Ectodermal cell (in vitro differentiated cells): ENCODE data around the gene PSMD4.

Source experiments
- H3K27ac ChIP-seq: 2 replicates; pipeline ENCODE4 v1.7.0; 2013; ENCODE audit warnings: mild to moderate bottlenecking, low read depth, low read length; ENCODE audit not compliant: insufficient read depth, poor library complexity, severe bottlenecking
- H3K27me3 ChIP-seq: 2 replicates; pipeline ENCODE4 v1.7.0; 2013; ENCODE audit warnings: mild to moderate bottlenecking, low read length; ENCODE audit not compliant: insufficient read depth, control insufficient read depth, poor library complexity, severe bottlenecking
- H3K36me3 ChIP-seq: one replicate; pipeline ENCODE4 v1.7.0; 2013; ENCODE audit warnings: low read length; ENCODE audit not compliant: control insufficient read depth, insufficient read depth
- H3K4me1 ChIP-seq: one replicate; pipeline ENCODE4 v1.7.0; 2013; ENCODE audit warnings: low read length; ENCODE audit not compliant: control insufficient read depth, insufficient read depth
- H3K4me3 ChIP-seq: 2 replicates; pipeline ENCODE4 v1.7.0; 2013; ENCODE audit warnings: low read depth, low read length, control low read depth; ENCODE audit not compliant: insufficient read depth
- H3K9me3 ChIP-seq: 2 replicates; pipeline ENCODE4 v1.7.0; 2013; ENCODE audit warnings: mild to moderate bottlenecking, low read length, moderate library complexity; ENCODE audit not compliant: control insufficient read depth
- WGBS, 2 experiments: methylation state at CpG; one replicate each; pipeline ENCODE4 v1.1.7; 2013; ENCODE audit warnings: missing lambda C conversion rate in 2 of 2; 5-methylcytosine and 5-hydroxymethylcytosine counted together

PSMD4 gene

DNA sequence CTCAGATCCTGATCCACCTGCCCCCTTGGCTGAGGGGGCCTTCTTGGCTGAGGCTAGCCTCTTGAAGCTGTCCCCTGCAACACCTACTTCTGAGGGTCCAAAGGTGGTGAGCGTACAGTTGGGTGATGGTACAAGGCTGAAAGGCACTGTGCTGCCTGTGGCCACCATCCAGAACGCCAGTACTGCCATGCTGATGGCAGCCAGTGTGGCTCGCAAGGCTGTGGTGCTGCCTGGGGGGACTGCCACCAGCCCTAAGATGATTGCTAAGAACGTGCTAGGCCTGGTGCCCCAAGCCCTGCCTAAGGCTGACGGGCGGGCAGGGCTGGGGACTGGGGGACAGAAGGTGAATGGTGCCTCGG lies 32.8 kb downstream of the PSMD4 start:
- Histone ChIP-seq H3K27me3 (no peaks in the 10 kb centered on the region), H3K9me3 (no peaks in the 10 kb centered on the region), H3K36me3 (peaks cover 45% of the 10 kb centered on the region), H3K4me3 (no peak overlapping the region), H3K27ac (no peak overlapping the region), H3K4me1 (peaks cover 12% of the 10 kb centered on the region)
- WGBS, 2 experiments, result 95% methylated on average over 7 of the region's 7 CpGs

DNA sequence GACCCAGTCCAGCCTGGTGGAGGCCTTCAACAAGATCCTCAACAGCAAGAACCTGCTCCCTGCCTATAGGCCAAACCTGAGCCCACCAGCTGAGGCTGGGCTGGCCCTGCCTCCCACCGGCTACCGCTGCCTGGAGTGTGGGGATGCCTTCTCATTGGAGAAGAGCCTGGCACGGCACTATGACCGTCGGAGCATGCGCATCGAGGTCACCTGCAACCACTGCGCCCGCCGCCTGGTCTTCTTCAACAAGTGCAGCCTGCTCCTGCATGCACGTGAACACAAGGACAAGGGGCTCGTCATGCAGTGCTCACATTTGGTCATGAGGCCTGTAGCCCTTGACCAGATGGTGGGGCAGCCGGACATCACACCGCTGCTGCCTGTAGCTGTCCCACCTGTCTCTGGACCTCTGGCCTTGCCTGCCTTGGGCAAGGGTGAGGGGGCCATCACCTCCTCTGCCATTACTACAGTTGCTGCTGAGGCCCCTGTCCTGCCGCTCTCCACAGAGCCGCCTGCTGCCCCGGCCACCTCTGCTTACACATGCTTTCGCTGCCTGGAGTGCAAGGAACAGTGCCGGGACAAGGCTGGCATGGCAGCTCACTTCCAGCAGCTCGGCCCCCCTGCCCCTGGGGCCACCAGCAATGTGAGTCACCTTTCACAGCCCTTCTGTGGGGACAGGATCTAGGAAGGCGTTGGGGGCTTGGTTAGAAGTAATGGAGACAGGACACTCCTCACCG lies 33.4 kb downstream of the PSMD4 start:
- H3K27me3 ChIP-seq, result no peaks in the 10 kb centered on the region
- H3K36me3 ChIP-seq, result peaks cover 45% of the 10 kb centered on the region
- H3K9me3 ChIP-seq, result no peaks in the 10 kb centered on the region
- WGBS, 2 experiments, result 93 to 96% methylated on average over 22 of the region's 22 CpGs
- peaks cover 12% of the 10 kb centered on the region for H3K4me1 ChIP-seq
- no peak overlapping the region for H3K27ac ChIP-seq
- H3K4me3 ChIP-seq, result no peak overlapping the region

DNA sequence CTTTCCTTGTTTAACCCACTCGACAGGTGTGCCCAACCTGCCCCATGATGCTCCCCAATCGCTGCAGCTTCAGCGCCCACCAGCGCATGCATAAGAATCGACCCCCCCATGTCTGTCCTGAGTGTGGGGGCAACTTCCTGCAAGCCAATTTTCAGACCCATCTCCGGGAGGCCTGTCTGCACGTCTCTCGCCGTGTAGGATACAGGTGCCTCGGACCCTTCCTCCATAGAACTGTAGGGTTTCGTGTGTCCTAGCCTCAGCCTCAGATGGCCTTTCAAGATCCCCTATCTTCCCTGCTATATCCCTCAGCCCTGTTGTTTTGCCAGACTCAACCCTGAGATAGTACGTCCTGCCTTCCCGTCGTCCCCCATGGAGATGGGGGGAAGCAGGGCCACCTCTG lies 34.0 kb downstream of the PSMD4 start:
- peaks cover 10% of the 10 kb centered on the region for H3K4me1 ChIP-seq
- no peak overlapping the region for H3K27ac ChIP-seq
- no peaks in the 10 kb centered on the region for H3K27me3 ChIP-seq
- peaks cover 47% of the 10 kb centered on the region for H3K36me3 ChIP-seq
- WGBS, 2 experiments, result 95 to 96% methylated on average over 14 of the region's 14 CpGs
- no peak overlapping the region for H3K4me3 ChIP-seq
- H3K9me3 ChIP-seq, result no peaks in the 10 kb centered on the region

DNA sequence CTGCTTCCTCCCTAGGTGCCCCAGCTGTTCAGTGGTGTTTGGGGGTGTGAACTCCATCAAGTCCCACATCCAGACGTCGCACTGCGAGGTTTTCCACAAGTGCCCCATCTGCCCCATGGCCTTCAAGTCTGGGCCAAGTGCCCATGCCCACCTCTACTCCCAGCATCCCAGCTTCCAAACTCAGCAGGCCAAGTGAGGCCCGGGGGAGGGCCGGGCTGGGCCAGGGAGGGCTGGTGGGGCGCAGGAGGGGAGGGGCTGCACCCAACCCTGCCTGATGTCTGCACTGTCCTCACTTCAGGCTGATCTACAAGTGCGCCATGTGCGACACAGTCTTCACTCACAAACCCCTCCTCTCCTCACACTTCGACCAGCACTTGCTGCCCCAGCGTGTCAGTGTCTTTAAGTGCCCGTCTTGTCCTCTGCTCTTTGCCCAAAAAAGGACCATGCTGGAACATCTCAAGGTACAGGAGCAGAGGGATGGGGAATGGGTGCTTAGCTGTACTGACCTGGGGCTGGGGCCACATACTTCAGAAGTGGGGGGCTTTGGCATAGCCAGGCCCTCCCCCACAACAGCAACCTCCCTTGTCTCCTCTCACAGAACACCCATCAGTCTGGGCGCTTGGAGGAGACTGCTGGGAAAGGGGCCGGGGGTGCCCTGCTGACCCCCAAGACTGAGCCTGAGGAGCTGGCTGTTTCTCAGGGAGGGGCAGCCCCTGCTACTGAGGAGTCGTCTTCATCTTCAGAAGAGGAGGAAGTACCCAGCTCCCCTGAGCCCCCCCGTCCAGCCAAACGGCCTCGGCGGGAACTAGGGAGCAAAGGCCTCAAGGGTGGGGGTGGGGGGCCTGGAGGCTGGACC lies 34.8 kb downstream of the PSMD4 start:
- Histone ChIP-seq H3K36me3 (peaks cover 52% of the 10 kb centered on the region), H3K9me3 (no peaks in the 10 kb centered on the region), H3K27ac (no peak overlapping the region), H3K4me1 (peaks cover 1% of the 10 kb centered on the region), H3K27me3 (no peaks in the 10 kb centered on the region), H3K4me3 (no peak overlapping the region)
- 94 to 95% methylated on average over 18 of the region's 18 CpGs for WGBS, 2 experiments

DNA sequence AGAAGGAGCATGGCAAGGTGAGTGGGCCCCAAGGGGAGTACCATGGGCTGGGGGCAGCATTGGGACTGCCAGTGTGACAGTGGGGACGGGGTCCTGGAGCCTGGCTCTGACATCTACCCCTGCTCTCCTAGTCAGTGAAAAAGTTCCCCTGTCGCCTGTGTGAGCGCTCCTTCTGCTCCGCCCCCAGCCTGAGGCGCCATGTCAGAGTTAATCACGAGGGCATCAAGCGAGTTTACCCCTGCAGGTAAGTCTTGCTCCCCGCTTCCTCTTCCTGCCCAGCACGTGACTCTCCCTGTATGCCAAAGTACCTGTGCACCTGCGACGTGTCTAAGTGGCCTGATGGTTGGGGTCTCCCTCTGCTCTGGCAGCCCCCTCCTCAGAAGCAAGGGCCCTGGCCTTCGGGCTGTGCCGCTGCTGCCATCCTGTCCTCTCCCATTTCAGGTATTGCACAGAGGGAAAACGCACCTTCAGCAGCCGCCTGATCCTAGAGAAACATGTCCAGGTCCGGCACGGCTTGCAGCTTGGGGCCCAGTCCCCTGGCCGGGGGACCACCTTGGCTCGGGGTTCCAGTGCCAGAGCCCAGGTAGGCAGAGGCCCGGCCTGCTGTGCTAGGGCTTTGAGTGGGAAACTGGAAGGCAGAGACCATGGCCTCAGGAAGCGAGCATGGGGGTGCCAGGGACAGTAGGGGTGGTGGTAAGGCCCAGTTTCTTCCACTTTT lies 35.6 kb downstream of the PSMD4 start:
- Histone ChIP-seq H3K27ac (no peak overlapping the region), H3K27me3 (no peaks in the 10 kb centered on the region), H3K4me3 (no peak overlapping the region), H3K9me3 (no peaks in the 10 kb centered on the region), H3K36me3 (peaks cover 52% of the 10 kb centered on the region), H3K4me1 (peaks cover 6% of the 10 kb centered on the region)
- 94 to 95% methylated on average over 21 of the region's 21 CpGs for WGBS, 2 experiments

DNA sequence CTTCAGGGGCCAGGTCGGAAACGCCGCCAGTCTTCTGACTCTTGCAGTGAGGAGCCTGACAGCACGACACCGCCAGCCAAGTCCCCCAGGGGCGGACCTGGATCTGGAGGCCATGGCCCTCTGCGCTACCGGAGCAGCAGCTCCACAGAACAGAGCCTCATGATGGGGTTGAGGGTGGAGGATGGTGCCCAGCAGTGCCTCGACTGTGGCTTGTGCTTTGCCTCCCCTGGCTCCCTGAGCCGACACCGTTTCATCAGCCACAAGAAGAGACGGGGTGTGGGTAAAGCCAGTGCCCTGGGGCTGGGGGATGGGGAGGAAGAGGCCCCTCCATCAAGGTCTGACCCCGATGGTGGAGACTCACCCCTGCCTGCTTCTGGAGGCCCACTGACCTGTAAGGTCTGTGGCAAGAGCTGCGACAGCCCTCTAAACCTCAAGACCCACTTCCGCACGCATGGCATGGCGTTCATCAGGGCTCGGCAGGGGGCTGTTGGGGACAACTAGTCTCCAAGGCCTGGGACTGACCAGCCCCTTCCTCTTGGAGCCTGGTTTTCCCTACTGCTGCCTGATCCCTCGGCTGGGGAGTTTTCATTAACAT lies 36.3 kb downstream of the PSMD4 start:
- Histone ChIP-seq H3K4me1 (peaks cover 12% of the 10 kb centered on the region), H3K27ac (no peak overlapping the region), H3K4me3 (no peak overlapping the region), H3K9me3 (no peaks in the 10 kb centered on the region), H3K36me3 (peaks cover 52% of the 10 kb centered on the region), H3K27me3 (no peaks in the 10 kb centered on the region)
- whole genome bisulfite sequencing, 2 experiments, result 92 to 93% methylated on average over 19 of the region's 19 CpGs

DNA sequence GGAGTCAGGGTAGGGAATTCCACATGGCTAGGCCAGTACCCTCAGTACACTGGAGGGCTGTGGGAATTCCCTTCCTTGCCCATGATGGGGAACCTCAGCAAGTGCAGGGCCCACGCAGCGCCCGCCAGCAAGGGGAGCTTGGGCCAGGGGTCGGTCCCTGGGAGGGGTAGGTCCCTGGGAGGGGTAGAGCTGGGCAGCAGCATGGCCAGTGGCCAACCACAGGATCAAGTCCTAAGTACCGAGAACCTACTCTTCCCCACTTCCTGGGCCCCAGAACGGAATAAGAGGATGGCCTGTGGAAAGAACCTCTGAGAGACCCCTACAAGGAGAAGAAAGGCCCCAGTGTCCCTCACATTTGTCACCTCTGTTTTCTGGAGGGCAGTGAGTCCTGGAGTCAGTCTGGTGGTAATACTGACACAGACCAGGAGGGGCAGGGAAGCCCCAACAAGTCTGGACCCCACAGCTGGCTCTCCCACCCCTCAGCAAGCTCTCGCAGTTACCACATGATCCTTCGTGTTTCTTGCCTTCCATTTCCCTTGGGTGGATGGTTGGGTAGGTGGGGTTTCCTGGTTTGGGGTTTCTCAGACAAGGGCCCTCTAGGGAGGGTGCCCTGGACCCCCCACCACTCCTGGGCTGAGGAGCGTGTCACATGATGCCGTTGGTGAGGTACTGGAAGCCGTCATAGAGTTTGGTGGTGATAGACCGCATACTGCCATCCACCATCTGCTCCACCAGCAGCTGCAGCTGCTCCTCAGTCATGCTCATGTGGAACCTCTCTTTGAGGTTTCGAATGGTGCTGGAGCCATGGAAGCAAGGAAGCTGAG lies 37.9 kb downstream of the PSMD4 start:
- H3K9me3 ChIP-seq, result no peaks in the 10 kb centered on the region
- 94 to 95% methylated on average over 13 of the region's 13 CpGs for WGBS, 2 experiments
- peaks cover 12% of the 10 kb centered on the region for H3K4me1 ChIP-seq
- no peak overlapping the region for H3K4me3 ChIP-seq
- H3K36me3 ChIP-seq, result peaks cover 41% of the 10 kb centered on the region
- no peak overlapping the region for H3K27ac ChIP-seq
- no peaks in the 10 kb centered on the region for H3K27me3 ChIP-seq

DNA sequence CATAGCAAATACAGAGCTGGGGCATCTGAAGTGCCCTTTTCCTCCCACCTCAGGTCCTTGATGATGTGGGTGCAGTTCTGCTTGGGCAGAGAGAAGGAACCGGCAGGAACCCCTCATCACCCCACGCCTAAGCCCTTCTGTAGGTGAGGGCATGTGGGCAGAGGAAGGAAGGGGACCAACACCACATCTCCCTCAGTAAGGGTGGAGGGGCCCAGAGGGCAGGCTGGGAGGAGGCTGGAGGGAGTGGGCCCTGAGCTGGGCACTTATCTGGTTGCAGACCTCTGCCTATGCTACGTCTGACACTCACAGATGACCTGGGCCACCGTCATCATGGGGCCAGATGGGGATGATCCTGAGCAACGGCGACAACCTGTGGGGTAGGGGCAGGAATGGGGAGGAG lies 38.6 kb downstream of the PSMD4 start:
- H3K27me3 ChIP-seq, result no peaks in the 10 kb centered on the region
- 92 to 99% methylated on average over 6 of the region's 6 CpGs for WGBS, 2 experiments
- peaks cover 12% of the 10 kb centered on the region for H3K4me1 ChIP-seq
- no peak overlapping the region for H3K27ac ChIP-seq
- H3K36me3 ChIP-seq, result peaks cover 35% of the 10 kb centered on the region
- H3K9me3 ChIP-seq, result no peaks in the 10 kb centered on the region
- no peak overlapping the region for H3K4me3 ChIP-seq

DNA sequence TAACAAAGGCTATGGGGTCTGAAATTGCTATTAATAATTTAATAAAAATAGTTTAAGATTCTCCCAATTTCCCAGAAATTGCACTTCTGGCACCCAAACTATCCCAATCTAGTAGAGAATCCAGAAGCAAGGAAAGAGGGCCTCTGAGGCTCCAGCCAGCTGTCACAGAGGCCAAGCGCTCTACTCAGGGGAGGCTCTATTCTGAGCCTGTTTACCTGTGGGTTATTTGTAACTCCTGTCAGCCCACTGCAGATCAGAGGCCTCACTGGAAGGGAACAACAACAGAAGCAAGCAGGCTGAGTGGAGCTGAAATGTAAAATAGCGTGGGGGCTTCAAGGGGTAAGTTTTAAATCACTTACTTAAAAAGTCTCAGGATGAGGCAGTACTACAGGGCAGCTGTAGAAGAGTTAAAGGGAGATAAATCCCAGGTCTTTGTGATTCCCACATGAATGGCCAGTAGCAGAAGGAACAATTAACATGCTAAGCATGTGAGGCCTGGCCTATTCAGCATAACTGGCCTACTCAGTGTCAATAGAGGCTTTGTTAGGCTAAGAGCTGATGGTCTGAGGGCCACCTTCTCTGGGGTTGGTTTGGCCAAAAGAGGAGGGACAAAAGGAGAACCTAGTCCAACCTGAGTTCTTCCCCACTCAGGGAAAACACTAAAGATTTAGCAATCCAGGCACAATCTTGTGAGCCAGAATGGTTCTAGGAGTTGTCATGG lies 40.4 kb downstream of the PSMD4 start:
- Histone ChIP-seq H3K36me3 (peaks cover 28% of the 10 kb centered on the region), H3K27me3 (no peaks in the 10 kb centered on the region), H3K4me3 (no peak overlapping the region), H3K27ac (peak overlapping the region; percentile 47), H3K4me1 (peaks cover 12% of the 10 kb centered on the region), H3K9me3 (no peaks in the 10 kb centered on the region)
- WGBS, 2 experiments, result 58% methylated on average over 2 of the region's 2 CpGs
